Esophagus muscularis mucosa (tissue), 4 donors: ENCODE results near the gene UBXN2A.

Experiments
- CTCF ChIP-seq, 3 experiments: fragments of 200-600 bp in 2 of 3; fragments of 450-650 bp in 1 of 3; sonication (generic) in 2 of 3; IDR thresholded peaks; one replicate each; pipeline ENCODE4 v1.5.1; 2017 to 2019; ENCODE audit warnings: antibody characterized with exemption in 3 of 3, mild to moderate bottlenecking in 2 of 3, moderate library complexity in 1 of 3
- EP300 ChIP-seq: sonication (generic); formaldehyde crosslinking; IDR thresholded peaks from one replicate; pipeline ENCODE4 v1.6.1; 2017; ENCODE audit warnings: antibody characterized with exemption
- POLR2A ChIP-seq: fragments of 450-650 bp; IDR thresholded peaks from one replicate; pipeline ENCODE4 v1.6.1; 2017; ENCODE audit warnings: antibody characterized with exemption, moderate library complexity, mild to moderate bottlenecking, low read depth

GRCh38 chr2:23941644-23942043 is 1.4 kb downstream of the UBXN2A start:
- TF ChIP-seq CTCF (IDR thresholded peaks at IDR 0.05) = no peak
- no peak for TF ChIP-seq EP300
- TF ChIP-seq POLR2A = no peak
